ENCODE results near the gene MDM2. TPM values are rescaled to one million over a fixed set of nuclear protein-coding genes. Genes with fewer than 3 reads are reported as not detected.

The MDM2 gene
- total RNA-seq, 4 donors from 2014 or later: 47.5 to 79.2 (median 57.4) TPM

DNA sequence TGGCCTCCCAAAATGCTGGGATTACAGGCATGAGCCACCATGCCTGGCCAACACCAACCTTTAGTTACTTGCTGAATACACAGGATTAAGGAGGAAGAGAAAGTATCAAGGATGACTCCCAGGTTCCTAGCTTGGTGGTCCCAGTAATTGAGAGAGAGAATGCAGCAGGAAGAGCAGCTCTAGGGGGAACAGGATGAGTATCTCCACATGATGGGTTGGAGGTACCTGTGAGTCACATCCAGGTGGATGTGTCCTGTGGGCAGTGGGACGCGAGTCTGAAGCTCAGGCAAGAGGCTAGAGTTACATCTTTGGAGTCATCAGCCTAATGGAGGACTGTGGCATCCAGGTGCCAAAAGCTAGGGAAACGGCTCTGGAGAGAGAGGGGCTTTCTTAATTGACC is 47.1 kb downstream of the MDM2 start:
- H3K4me3 ChIP-seq: no peak overlapping the region
- ATAC-seq: no peak
- H3K36me3 ChIP-seq: peaks cover 0 to 8% of the 10 kb centered on the region in 2 donors
- TF ChIP-seq, protein P1, sequence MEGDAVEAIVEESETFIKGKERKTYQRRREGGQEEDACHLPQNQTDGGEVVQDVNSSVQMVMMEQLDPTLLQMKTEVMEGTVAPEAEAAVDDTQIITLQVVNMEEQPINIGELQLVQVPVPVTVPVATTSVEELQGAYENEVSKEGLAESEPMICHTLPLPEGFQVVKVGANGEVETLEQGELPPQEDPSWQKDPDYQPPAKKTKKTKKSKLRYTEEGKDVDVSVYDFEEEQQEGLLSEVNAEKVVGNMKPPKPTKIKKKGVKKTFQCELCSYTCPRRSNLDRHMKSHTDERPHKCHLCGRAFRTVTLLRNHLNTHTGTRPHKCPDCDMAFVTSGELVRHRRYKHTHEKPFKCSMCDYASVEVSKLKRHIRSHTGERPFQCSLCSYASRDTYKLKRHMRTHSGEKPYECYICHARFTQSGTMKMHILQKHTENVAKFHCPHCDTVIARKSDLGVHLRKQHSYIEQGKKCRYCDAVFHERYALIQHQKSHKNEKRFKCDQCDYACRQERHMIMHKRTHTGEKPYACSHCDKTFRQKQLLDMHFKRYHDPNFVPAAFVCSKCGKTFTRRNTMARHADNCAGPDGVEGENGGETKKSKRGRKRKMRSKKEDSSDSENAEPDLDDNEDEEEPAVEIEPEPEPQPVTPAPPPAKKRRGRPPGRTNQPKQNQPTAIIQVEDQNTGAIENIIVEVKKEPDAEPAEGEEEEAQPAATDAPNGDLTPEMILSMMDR (IDR thresholded peaks at IDR 0.05): no peak
- TF ChIP-seq EP300 (IDR thresholded peaks at IDR 0.05): no peak
- TF ChIP-seq POLR2AphosphoS5 (IDR thresholded peaks at IDR 0.05): no peak
- TF ChIP-seq POLR2A (IDR thresholded peaks at IDR 0.05): no peak
- H3K27me3 ChIP-seq: no peaks in the 10 kb centered on the region
- H3K9me3 ChIP-seq: no peaks in the 10 kb centered on the region
- no peaks in the 10 kb centered on the region for H3K4me1 ChIP-seq
- WGBS, 2 donors (ENCODE audit: low coverage in 1 of 2): 95 to 100% methylated on average over 1 to 3 of the region's 3 CpGs
- no peak overlapping the region for H3K27ac ChIP-seq

DNA sequence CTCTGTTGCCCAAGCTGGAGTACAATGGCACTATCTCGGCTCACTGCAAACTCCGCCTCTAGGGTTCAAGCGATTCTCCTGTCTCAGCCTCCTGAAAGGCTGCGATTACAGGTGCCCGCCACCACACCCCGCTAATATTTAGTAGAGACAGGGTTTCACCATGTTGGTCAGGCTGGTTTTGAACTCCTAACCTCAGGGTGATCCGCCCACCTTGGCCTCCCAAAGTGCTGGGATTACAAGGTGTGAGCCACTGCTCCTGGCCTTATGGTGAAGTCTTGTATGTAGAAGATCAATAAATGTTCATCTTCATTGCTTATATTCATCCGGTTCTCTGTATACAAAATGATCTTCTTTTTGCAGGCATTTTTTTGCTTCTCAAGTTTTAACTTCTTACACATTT is 47.8 kb downstream of the MDM2 start:
- peaks cover 0 to 8% of the 10 kb centered on the region in 2 donors for H3K36me3 ChIP-seq
- no peak overlapping the region for H3K27ac ChIP-seq
- ATAC-seq: no peak
- no peaks in the 10 kb centered on the region for H3K9me3 ChIP-seq
- TF ChIP-seq, protein P1 (IDR thresholded peaks at IDR 0.05): no peak
- TF ChIP-seq POLR2A (IDR thresholded peaks at IDR 0.05) (no peak), POLR2AphosphoS5 (IDR thresholded peaks at IDR 0.05) (no peak), EP300 (IDR thresholded peaks at IDR 0.05) (no peak)
- H3K4me1 ChIP-seq: no peaks in the 10 kb centered on the region
- no peak overlapping the region for H3K4me3 ChIP-seq
- no peaks in the 10 kb centered on the region for H3K27me3 ChIP-seq
- 98 to 100% methylated on average over 4 to 6 of the region's 8 CpGs for WGBS, 2 donors (ENCODE audit: low coverage in 1 of 2)

DNA sequence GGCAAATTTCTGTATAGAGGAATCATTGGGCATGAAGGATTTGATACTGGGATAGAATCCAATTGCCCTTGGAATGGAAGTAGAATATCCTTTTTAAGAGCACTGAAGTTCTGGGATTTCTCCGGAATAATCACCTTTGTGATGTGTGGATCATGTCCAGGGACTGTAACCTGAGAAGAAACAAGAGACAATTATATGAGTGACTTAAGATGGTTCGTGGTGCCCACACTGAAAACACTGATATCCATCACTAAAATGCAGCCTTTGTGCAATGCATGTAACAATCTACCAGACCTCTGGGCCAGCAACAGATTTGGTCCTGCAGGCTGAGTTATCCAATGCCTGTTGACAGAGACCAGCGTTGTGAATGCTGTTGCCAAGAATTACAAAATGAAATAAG is 48.5 kb downstream of the MDM2 start:
- TF ChIP-seq EP300 (IDR thresholded peaks at IDR 0.05) (no peak), POLR2A (IDR thresholded peaks at IDR 0.05) (no peak), POLR2AphosphoS5 (IDR thresholded peaks at IDR 0.05) (no peak)
- TF ChIP-seq, protein P1 (IDR thresholded peaks at IDR 0.05): no peak
- no peaks in the 10 kb centered on the region for H3K4me1 ChIP-seq
- H3K27me3 ChIP-seq: no peaks in the 10 kb centered on the region
- H3K4me3 ChIP-seq: no peak overlapping the region
- H3K36me3 ChIP-seq: peaks cover 0 to 8% of the 10 kb centered on the region in 2 donors
- ATAC-seq: no peak
- H3K27ac ChIP-seq: no peak overlapping the region
- no peaks in the 10 kb centered on the region for H3K9me3 ChIP-seq
- WGBS, 2 donors (ENCODE audit: low coverage in 1 of 2): 48 to 78% methylated on average over 2 to 3 of the region's 3 CpGs

DNA sequence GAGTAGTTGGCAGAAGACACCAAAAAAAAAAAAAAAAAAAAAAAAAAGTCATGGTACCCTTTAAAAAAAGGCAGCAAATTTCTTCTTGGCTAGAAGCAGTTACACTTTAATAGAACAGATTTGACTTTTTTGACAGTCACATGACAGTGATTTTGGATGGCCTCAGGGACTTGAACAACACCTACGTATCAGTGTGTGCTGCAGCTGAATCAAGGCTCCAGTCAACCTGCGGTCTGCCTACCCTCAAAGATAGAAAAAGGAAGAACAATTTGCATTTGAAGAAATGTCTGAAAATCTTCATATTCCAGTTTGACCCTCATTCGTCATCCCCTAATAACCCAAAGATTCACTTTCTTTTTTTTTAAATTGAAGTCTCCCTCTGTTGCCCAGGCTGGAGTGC is 53.9 kb downstream of the MDM2 start:
- WGBS, 2 donors (ENCODE audit: low coverage in 1 of 2): 90 to 100% methylated on average over 3 of the region's 3 CpGs
- no peaks in the 10 kb centered on the region for H3K27me3 ChIP-seq

More for the DNA sequence above, 53.9 kb downstream of the MDM2 start:
- H3K4me3 ChIP-seq: no peak overlapping the region
- peaks cover 0 to 7% of the 10 kb centered on the region in 2 donors for H3K36me3 ChIP-seq
- no peak for ATAC-seq
- no peaks in the 10 kb centered on the region for H3K9me3 ChIP-seq
- H3K27ac ChIP-seq: no peak overlapping the region
- H3K4me1 ChIP-seq: peaks cover 0 to 6% (median 0%) of the 10 kb centered on the region in 3 donors
- no peak for TF ChIP-seq EP300 (IDR thresholded peaks at IDR 0.05)
- TF ChIP-seq POLR2AphosphoS5 (IDR thresholded peaks at IDR 0.05): no peak
- no peak for TF ChIP-seq POLR2A (IDR thresholded peaks at IDR 0.05)
- TF ChIP-seq, protein P1 (IDR thresholded peaks at IDR 0.05): no peak

All from gastroesophageal sphincter (tissue), 4 donors.